GM20000 (cell line): ENCODE data around the gene TM9SF3.

Source experiments
- DNase-seq: peaks from one replicate; pipeline ENCODE4 v3.0.0; 2012; ENCODE audit warnings: low spot score
- TF ChIP-seq, protein P1 (sequence below): IDR thresholded peaks from 2 replicates; pipeline ENCODE4 v1.5.1; 2012; ENCODE audit warnings: mild to moderate bottlenecking, control low read depth; ENCODE audit errors: extremely low read depth, missing control alignments

The TM9SF3 gene

DNA sequence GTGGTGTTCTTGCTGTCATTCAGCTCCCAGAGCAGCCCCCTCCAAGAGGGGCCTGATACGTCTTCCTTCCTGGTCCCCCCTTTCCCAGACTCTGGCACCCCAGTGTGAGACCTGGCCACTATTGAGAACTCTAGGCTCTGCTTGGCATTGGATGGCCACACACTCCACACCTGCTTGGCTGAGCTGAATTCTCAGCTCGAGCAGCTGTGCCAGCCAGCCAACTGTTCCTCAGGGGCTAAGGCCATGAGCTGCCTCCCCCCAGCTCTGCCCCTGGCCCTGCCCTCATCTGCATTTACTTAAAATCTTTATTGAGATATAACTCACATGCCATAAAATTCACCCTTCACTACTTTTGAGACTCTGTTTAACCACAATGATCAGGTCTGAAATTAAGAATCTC, 79.8 kb downstream of the TM9SF3 start:
- TF ChIP-seq, protein P1, sequence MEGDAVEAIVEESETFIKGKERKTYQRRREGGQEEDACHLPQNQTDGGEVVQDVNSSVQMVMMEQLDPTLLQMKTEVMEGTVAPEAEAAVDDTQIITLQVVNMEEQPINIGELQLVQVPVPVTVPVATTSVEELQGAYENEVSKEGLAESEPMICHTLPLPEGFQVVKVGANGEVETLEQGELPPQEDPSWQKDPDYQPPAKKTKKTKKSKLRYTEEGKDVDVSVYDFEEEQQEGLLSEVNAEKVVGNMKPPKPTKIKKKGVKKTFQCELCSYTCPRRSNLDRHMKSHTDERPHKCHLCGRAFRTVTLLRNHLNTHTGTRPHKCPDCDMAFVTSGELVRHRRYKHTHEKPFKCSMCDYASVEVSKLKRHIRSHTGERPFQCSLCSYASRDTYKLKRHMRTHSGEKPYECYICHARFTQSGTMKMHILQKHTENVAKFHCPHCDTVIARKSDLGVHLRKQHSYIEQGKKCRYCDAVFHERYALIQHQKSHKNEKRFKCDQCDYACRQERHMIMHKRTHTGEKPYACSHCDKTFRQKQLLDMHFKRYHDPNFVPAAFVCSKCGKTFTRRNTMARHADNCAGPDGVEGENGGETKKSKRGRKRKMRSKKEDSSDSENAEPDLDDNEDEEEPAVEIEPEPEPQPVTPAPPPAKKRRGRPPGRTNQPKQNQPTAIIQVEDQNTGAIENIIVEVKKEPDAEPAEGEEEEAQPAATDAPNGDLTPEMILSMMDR = no peak
- DNase-seq = no peak

DNA sequence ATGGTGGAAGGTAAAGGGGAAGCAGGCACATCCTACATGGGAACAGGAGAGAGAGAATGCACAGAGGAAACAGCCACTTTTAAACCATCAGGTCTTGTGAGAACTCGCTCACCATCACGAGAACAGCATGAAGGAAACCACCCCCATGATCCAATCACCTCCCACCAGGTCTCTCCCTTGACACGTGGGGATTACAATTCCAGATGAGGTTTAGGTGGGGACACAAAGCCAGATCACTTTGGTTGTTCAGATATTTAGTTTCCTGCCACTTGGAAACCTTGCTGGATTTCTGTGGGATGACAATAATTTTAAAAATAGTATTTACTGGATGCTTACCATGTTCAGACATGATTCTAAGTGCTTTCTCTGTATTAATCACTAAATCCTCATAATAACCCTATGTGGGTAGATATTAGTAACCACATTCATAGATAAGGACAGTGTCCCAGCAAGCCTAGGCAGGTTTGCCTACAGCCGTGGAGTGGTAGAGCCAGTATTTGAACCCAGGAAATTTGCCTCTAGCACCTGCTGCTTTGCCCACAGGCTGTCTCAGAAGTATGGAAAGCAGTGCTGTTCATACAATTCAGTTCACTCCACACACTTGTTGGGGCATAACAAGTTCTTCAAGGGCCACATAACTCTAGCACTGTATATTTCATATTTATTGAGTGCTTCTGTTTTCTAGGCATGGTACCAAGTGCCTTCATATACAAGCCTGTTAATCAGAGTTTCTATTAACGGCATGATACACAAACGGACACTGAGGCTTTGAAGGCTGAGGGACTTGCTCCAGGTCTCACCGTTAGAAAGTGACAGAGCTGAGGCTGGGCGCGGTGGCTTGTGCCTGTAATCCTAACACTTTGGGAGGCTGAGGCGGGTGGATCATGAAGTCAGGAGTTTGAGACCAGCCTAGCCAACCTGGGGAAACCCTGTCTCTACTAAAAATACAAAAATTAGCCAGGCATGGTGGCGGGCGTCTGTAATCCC, 81.4 kb downstream of the TM9SF3 start:
- TF ChIP-seq, protein P1 = no peak
- DNase-seq = no peak

DNA sequence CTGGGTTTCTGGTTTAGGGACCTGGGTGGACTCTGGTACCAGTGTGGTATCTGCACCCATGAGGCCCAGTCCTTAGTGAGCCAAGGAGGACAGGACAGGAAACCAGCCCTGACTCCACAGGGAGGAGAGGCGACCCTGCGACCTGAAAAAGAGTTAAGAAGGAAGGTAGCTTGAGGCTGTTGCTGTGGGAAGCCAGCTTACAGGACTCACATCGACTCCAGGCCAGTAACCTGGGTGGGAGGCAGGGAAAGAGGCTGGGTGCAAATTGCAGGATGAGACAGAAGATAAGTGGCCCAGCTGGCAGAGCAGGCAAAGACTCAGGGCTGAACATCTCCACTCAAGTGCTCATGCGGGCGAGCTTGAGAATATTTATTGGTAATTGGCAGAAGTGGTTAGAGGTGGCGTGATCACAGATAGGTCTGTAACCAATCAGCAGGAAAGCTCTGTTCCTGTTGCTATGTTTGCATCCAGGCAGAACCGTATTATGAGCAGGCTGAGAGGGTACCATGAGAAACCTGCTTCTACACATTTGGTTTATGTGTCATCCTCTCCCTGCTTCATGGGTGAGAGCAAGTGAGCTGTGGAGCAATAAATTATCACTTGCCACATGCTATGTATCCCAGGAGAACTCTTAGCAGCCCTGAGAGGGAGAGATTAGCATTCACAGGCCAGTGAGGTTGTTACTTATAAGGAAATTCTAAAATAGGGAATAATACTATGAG, 84.1 kb downstream of the TM9SF3 start:
- no peak for DNase-seq
- TF ChIP-seq, protein P1 = no peak

DNA sequence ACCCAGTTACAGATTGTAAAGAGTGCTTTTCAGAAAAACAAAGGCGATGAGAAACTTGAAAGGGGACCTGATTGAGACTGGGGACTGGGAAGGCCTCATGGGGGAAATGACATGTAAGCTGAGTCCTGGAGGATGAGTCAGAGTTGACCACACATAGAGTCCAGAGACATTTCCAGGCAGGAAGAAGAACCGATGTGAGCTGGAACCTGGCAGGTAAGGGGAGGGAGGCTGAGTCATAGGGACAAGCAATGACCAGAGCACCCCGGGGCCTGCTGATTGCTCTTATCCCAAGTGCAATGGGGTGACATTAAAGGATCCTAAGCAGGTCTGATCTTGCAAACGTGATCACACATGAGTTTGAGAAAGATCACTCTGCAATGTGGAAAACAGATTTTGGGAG, 84.8 kb downstream of the TM9SF3 start:
- TF ChIP-seq, protein P1 = no peak
- no peak for DNase-seq

DNA sequence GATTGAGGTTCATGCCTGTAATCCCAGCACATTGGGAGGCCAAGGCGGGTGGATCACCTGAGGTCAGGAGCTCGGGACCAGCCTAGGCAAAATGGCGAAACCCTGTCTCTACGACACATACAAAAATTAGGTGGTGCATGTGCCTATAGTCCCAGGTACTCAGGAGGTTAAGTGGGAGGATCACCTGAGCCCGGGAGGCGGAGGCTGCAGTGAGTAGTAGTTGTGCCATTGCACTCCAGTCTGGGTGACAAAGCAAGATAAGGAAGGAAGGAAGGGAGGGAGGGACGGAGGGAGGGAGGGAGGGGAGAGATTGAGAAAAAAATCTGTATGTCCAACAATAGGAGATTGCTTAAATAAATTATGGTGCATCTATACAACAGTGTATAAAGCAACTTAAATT, 86.3 kb downstream of the TM9SF3 start:
- TF ChIP-seq, protein P1 = no peak

DNA sequence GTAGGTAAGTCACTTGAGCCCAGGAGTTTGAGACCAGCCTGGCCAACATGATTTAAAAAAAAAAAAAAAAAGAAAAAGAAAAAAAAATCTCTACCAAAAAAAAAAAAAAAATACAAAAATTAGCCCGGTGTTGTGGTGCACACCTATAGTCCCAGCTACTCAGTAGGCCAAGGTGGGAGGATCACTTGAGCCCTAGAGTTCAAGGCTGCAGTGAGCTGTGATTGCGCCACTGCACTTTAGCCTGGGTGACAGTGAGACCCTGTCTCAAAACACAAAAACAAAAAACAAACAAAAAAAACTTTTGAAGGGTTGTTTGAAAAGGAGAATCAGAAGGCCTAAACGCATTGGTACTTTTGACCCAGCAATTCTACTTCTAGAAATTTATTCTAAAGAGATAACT, 86.8 kb downstream of the TM9SF3 start:
- DNase-seq = no peak
- TF ChIP-seq, protein P1 = no peak

More for the DNA sequence above, 86.3 kb downstream of the TM9SF3 start:
- DNase-seq = no peak

DNA sequence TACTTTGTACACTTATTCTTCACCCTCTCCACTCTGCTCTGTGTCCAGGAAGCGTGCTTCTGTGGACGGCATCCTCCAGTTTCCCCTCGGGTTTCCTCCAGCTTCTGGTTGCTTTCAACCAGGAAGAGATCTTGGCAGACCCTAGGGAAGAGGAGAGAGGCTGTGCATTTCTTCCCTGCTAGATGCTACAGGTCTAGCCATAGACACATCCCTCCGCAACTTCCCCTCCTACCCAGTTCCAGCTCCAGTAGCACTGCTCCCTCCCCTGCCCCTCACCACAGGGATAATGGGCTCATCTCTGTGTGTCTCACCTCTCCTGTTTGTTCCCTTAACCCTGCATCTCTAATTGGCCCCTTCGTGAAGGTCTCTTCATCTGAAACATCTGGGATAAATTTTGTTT, 89.4 kb downstream of the TM9SF3 start:
- TF ChIP-seq, protein P1 = no peak
- DNase-seq = no peak
